CD4-positive, alpha-beta T cell treated with Interleukin-17A for 4 hours (primary cell): ENCODE measurements around the gene B2M.
A peak's percentile ranks its signal among the peaks of the same experiment; 100 is the strongest.
"Not testable (repeated sequence)": the region's sequence is repeated elsewhere in the genome, so short reads cannot be mapped to it uniquely, and the experiment has no call there.

Source experiments
- DNase-seq: peaks from one replicate; pipeline ENCODE4 v3.0.0-alpha.2; 2020; ENCODE audit warnings: mixed read lengths

Gene B2M

GRCh38 chr15:44711096-44711742 lies at the start of gene B2M, which contains the start of gene PATL2:
TSS of gene B2M (plus strand) at chr15:44711517. CDS start at chr15:44711547, 30 bp downstream.
TSS of gene PATL2 (minus strand) at chr15:44711323. CDS start at chr15:44676490, 34,833 bp downstream.
- DNase-seq = peak; percentile 95

GRCh38 chr15:44661576-44661975 lies 49.7 kb upstream of the B2M start:
- DNase-seq = no peak

GRCh38 chr15:44662478-44663409 lies 48.6 kb upstream of the B2M start:
- DNase-seq = peak; percentile 87

GRCh38 chr15:44663410-44664308 lies 47.7 kb upstream of the B2M start, which contains the start of gene SPG11:
TSS of gene SPG11 (minus strand) at chr15:44663662. CDS start at chr15:44663647, 15 bp downstream.
- DNase-seq = peak; percentile 96

- peak; percentile 29 for DNase-seq
These were observed 44.9 kb upstream of the B2M start for GRCh38 chr15:44666210-44667038.

GRCh38 chr15:44667039-44667360 lies 44.3 kb upstream of the B2M start:
- DNase-seq = no peak

- peak; percentile 56 for DNase-seq
These were observed 42.4 kb upstream of the B2M start for GRCh38 chr15:44668921-44669320.

GRCh38 chr15:44670087-44670950 lies 41.0 kb upstream of the B2M start:
- DNase-seq = no peak

- no peak for DNase-seq
These were observed 37.7 kb upstream of the B2M start for GRCh38 chr15:44673639-44674038.

- no peak for DNase-seq
These were observed 35.4 kb upstream of the B2M start for GRCh38 chr15:44675911-44676310.

GRCh38 chr15:44676676-44677075 lies 34.6 kb upstream of the B2M start:
- peak; percentile 43 for DNase-seq

- DNase-seq = no peak
These were observed 29.1 kb upstream of the B2M start for GRCh38 chr15:44682211-44682610.

- DNase-seq = peak; percentile 91
These were observed 28.3 kb upstream of the B2M start for GRCh38 chr15:44682809-44683682.

GRCh38 chr15:44689318-44689717 lies 22.0 kb upstream of the B2M start:
- not testable (repeated sequence) for DNase-seq

GRCh38 chr15:44690245-44690644 lies 21.1 kb upstream of the B2M start:
- DNase-seq = peak; percentile 54

GRCh38 chr15:44692659-44693058 lies 18.7 kb upstream of the B2M start:
- no peak for DNase-seq

- DNase-seq = no peak
These were observed 16.9 kb upstream of the B2M start for GRCh38 chr15:44694416-44694815.

- DNase-seq = no peak
These were observed 16.0 kb upstream of the B2M start for GRCh38 chr15:44695294-44695693.

GRCh38 chr15:44697014-44697413 lies 14.3 kb upstream of the B2M start:
- no peak for DNase-seq

- no peak for DNase-seq
These were observed 12.7 kb upstream of the B2M start for GRCh38 chr15:44698641-44699040.
